Vagina (tissue), 2 donors: ENCODE data around the gene PLEKHG7. TPM values are rescaled to one million over a fixed set of nuclear protein-coding genes. Genes with fewer than 3 reads are reported as not detected.

Source experiments
- DNase-seq, 2 donors: peaks; one replicate each; pipeline ENCODE4 v3.0.0-alpha.2; 2017; ENCODE audit errors: extremely low spot score in 2 of 2
- H3K27ac ChIP-seq: fragments of 200-600 bp; sonication (generic); one replicate; pipeline ENCODE4 v1.5.1; 2019
- H3K27me3 ChIP-seq: fragments of 200-600 bp; sonication (generic); one replicate; pipeline ENCODE4 v1.5.1; 2019
- H3K36me3 ChIP-seq, 2 donors: fragments of 200-600 bp; sonication (generic); one replicate each; pipeline ENCODE4 v1.5.1; 2017 to 2019
- H3K4me1 ChIP-seq: fragments of 200-600 bp; sonication (generic); one replicate; pipeline ENCODE4 v1.5.1; 2019
- H3K4me3 ChIP-seq, 2 donors: fragments of 200-600 bp; sonication (generic); 1 replicate in 1 of 2; 2 replicates in 1 of 2; pipeline ENCODE4 v1.5.1; 2016 to 2019
- H3K9me3 ChIP-seq: fragments of 200-600 bp; sonication (generic); one replicate; pipeline ENCODE4 v1.5.1; 2019
- CTCF ChIP-seq, 3 experiments: fragments of 450-650 bp in 2 of 3; fragments of 200-600 bp in 1 of 3; sonication (generic) in 1 of 3; IDR thresholded peaks; one replicate each; pipeline ENCODE4 v1.5.1; 2017 to 2019; ENCODE audit warnings: antibody characterized with exemption in 3 of 3, mild to moderate bottlenecking in 2 of 3, moderate library complexity in 2 of 3
- POLR2A ChIP-seq, 2 donors: fragments of 450-650 bp; IDR thresholded peaks; one replicate each; pipeline ENCODE4 v1.6.1; 2017; ENCODE audit warnings: antibody characterized with exemption in 2 of 2, mild to moderate bottlenecking in 2 of 2, moderate library complexity in 2 of 2
- POLR2AphosphoS5 ChIP-seq, 2 donors: sonication (generic); formaldehyde crosslinking; IDR thresholded peaks; one replicate each; pipeline ENCODE4 v1.9.0; 2017; ENCODE audit warnings: antibody characterized with exemption in 2 of 2, mild to moderate bottlenecking in 2 of 2, low read depth in 1 of 2; ENCODE audit not compliant: insufficient read depth in 1 of 2
- intact Hi-C: fragments of 100-400 bp; cut with DNase I; formaldehyde crosslinking; loops from one replicate; pipeline ENCODE4 v1.15.1; 2023
- total RNA-seq: library from RNA; depleted of rRNA; stranded (reverse); fragments of >200 nt; gene quantifications from one replicate; pipeline ENCODE4 v1.2.3, GENCODE V29; 2016

PLEKHG7 gene
- total RNA-seq, 1 donor from 2014 or later: not detected

- Histone ChIP-seq H3K4me3 (no peak overlapping the region), H3K27ac (no peak overlapping the region), H3K4me1 (no peaks in the 10 kb centered on the region), H3K9me3 (no peaks in the 10 kb centered on the region), H3K36me3 (peaks cover 0 to 41% of the 10 kb centered on the region in 2 donors), H3K27me3 (no peaks in the 10 kb centered on the region)
- intact Hi-C loops: no loop called here
- TF ChIP-seq POLR2AphosphoS5 (IDR thresholded peaks at IDR 0.05; ENCODE audit: insufficient read depth in 1 of 2, low read depth in 1 of 2) (no peak), POLR2A (IDR thresholded peaks at IDR 0.05) (no peak), CTCF (IDR thresholded peaks at IDR 0.05) (no peak)
- DNase-seq: no peak
These were observed 107.6 kb downstream of the PLEKHG7 start for GRCh38 chr12:92810370-92810769.

GRCh38 chr12:92814584-92814983 lies 111.8 kb downstream of the PLEKHG7 start:
- no peaks in the 10 kb centered on the region for H3K27me3 ChIP-seq
- H3K9me3 ChIP-seq: no peaks in the 10 kb centered on the region
- intact Hi-C loops: no loop called here
- no peaks in the 10 kb centered on the region for H3K4me1 ChIP-seq
- H3K27ac ChIP-seq: no peak overlapping the region
- no peak overlapping the region for H3K4me3 ChIP-seq
- DNase-seq: no peak
- no peak for TF ChIP-seq POLR2AphosphoS5 (IDR thresholded peaks at IDR 0.05; ENCODE audit: insufficient read depth in 1 of 2, low read depth in 1 of 2)
- TF ChIP-seq CTCF (IDR thresholded peaks at IDR 0.05): no peak
- no peak for TF ChIP-seq POLR2A (IDR thresholded peaks at IDR 0.05)
- peaks cover 0 to 25% of the 10 kb centered on the region in 2 donors for H3K36me3 ChIP-seq

DNA sequence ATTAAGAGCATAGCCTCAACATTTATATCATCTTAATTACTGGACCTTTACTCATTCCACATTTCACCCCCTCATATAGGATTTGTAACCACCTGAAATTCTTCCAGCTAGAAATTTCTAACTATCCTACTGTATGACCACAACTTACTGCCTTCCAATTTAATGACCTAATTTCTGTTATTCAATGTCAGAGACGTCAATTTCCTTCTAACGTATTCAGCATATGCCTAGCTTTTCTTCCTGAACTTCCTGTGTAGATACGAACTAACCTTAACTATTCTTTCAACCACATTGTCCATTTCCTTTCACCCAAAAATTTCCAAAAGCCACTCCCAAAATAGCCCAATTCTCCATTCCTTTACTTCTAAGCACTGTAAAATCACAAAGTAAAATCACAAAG lies 118.4 kb downstream of the PLEKHG7 start:
- Histone ChIP-seq H3K27me3 (no peaks in the 10 kb centered on the region), H3K36me3 (peaks cover 0 to 15% of the 10 kb centered on the region in 2 donors), H3K4me1 (no peaks in the 10 kb centered on the region), H3K4me3 (no peak overlapping the region), H3K27ac (no peak overlapping the region), H3K9me3 (no peaks in the 10 kb centered on the region)
- TF ChIP-seq POLR2AphosphoS5 (IDR thresholded peaks at IDR 0.05; ENCODE audit: insufficient read depth in 1 of 2, low read depth in 1 of 2) (no peak), CTCF (IDR thresholded peaks at IDR 0.05) (no peak), POLR2A (IDR thresholded peaks at IDR 0.05) (no peak)
- intact Hi-C loops: no loop called here
- no peak for DNase-seq

Other genes with a start within 250 kb of the PLEKHG7 start
- 59.2 TPM for gene EEA1, start 226.3 kb downstream of the PLEKHG7 start, total RNA-seq